ENCODE results near the gene ATP4B.

- TF ChIP-seq, protein P1, sequence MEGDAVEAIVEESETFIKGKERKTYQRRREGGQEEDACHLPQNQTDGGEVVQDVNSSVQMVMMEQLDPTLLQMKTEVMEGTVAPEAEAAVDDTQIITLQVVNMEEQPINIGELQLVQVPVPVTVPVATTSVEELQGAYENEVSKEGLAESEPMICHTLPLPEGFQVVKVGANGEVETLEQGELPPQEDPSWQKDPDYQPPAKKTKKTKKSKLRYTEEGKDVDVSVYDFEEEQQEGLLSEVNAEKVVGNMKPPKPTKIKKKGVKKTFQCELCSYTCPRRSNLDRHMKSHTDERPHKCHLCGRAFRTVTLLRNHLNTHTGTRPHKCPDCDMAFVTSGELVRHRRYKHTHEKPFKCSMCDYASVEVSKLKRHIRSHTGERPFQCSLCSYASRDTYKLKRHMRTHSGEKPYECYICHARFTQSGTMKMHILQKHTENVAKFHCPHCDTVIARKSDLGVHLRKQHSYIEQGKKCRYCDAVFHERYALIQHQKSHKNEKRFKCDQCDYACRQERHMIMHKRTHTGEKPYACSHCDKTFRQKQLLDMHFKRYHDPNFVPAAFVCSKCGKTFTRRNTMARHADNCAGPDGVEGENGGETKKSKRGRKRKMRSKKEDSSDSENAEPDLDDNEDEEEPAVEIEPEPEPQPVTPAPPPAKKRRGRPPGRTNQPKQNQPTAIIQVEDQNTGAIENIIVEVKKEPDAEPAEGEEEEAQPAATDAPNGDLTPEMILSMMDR (IDR thresholded peaks at IDR 0.05; ENCODE audit: insufficient read depth, low read length), result no peak
- TF ChIP-seq SPI1 (IDR thresholded peaks at IDR 0.05; ENCODE audit: borderline replicate concordance, low read depth), result no peak
- no peak for TF ChIP-seq REST (IDR thresholded peaks at IDR 0.05; ENCODE audit: insufficient replicate concordance, low read depth)
- TF ChIP-seq POLR2AphosphoS5 (IDR thresholded peaks at IDR 0.05; ENCODE audit: low read depth), result no peak
- TF ChIP-seq GABPA (IDR thresholded peaks at IDR 0.05; ENCODE audit: low read depth), result no peak
Measured at GRCh38 chr13:113669231-113669754, 11.3 kb upstream of the ATP4B start.

All from HL-60 (cell line).